H1 (cell line): ENCODE measurements around the gene TMEM273. TPM values are rescaled to one million over a fixed set of nuclear protein-coding genes. Genes with fewer than 3 reads are reported as not detected.

Experiments
- CTCF ChIA-PET: fragments of 300-600 bp; sonication (Branson Sonifier 250); formaldehyde crosslinking; loops from one replicate; lab custom pipeline; 2021; ENCODE audit not compliant: partially characterized antibody; lab: Charles Lee
- POLR2A ChIA-PET: fragments of 300-600 bp; sonication (Branson Sonifier 250); formaldehyde crosslinking; loops from one replicate; lab custom pipeline; 2021; ENCODE audit warnings: inconsistent platforms; ENCODE audit not compliant: partially characterized antibody; lab: Charles Lee
- DNase-seq, 2 experiments: peaks; one replicate each; pipeline versions ENCODE4 v3.0.0 to v3.0.0-alpha.2; 2010 to 2022; ENCODE audit warnings: low spot score in 2 of 2, low read depth in 1 of 2, mixed read lengths in 1 of 2
- FAIRE-seq: peaks from 2 replicates; lab custom pipeline; 2011; peaks lifted over from hg19 to GRCh38; lab: Jason Lieb, UNC
- H2AFZ ChIP-seq: 2 replicates; pipeline ENCODE4 v1.8.1; 2012; ENCODE audit warnings: low read length, inconsistent platforms
- H2AK5ac ChIP-seq: 2 replicates; pipeline ENCODE4 v1.6.1; 2013; ENCODE audit warnings: low read depth, low read length
- H2BK120ac ChIP-seq: replicated peaks from 2 replicates; pipeline ENCODE3; 2013; ENCODE audit warnings: low read depth, low read length, inconsistent platforms
- H2BK12ac ChIP-seq: 2 replicates; pipeline ENCODE4 v1.6.1; 2013; ENCODE audit warnings: low read depth, low read length
- H2BK15ac ChIP-seq: 2 replicates; pipeline ENCODE4 v1.6.1; 2013; ENCODE audit warnings: low read length
- H2BK20ac ChIP-seq: 2 replicates; pipeline ENCODE4 v1.6.1; 2013; ENCODE audit warnings: low read length
- H2BK5ac ChIP-seq: 2 replicates; pipeline ENCODE4 v1.6.1; 2013; ENCODE audit warnings: low read depth, low read length
- H3K14ac ChIP-seq: 2 replicates; pipeline ENCODE4 v1.6.1; 2013; ENCODE audit warnings: inconsistent platforms; ENCODE audit not compliant: insufficient read length
- H3K18ac ChIP-seq: 2 replicates; pipeline ENCODE4 v1.6.1; 2013; ENCODE audit warnings: low read length; ENCODE audit errors: extremely low read depth
- H3K23ac ChIP-seq: 2 replicates; pipeline ENCODE4 v1.6.1; 2013; ENCODE audit warnings: inconsistent platforms; ENCODE audit not compliant: insufficient read length
- H3K23me2 ChIP-seq: 2 replicates; pipeline ENCODE4 v1.6.1; 2013; ENCODE audit warnings: low read depth, low read length
- H3K27ac ChIP-seq: 2 replicates; pipeline ENCODE4 v1.6.1; 2011; ENCODE audit warnings: low read depth, low read length, inconsistent platforms
- H3K27me3 ChIP-seq, 4 experiments: replicated peaks in 1 of 4; 1 replicate in 1 of 4; 2 replicates in 3 of 4; pipeline versions ENCODE4 v1.6.1 to v1.8.1; 2011 to 2013; ENCODE audit warnings: low read length in 3 of 4, mild to moderate bottlenecking in 3 of 4, inconsistent platforms in 2 of 4, mixed read lengths in 2 of 4, moderate library complexity in 1 of 4; ENCODE audit not compliant: control insufficient read depth in 3 of 4, insufficient read depth in 3 of 4; ENCODE audit errors: extremely low read depth in 1 of 4
- H3K36me3 ChIP-seq, 4 experiments: 2 replicates each; pipeline versions ENCODE4 v1.6.1 to v1.8.1; 2011 to 2013; ENCODE audit warnings: mild to moderate bottlenecking in 4 of 4, low read length in 3 of 4, moderate library complexity in 2 of 4, control low read depth in 1 of 4, inconsistent platforms in 1 of 4; ENCODE audit not compliant: insufficient read depth in 4 of 4, control insufficient read depth in 2 of 4
- H3K4ac ChIP-seq: replicated peaks from 2 replicates; pipeline ENCODE3; 2013; ENCODE audit warnings: low read length, low read depth, mixed read lengths, inconsistent platforms; ENCODE audit not compliant: insufficient read length
- H3K4me1 ChIP-seq, 4 experiments: replicated peaks in 1 of 4; 1 replicate in 1 of 4; 2 replicates in 3 of 4; pipeline versions ENCODE4 v1.6.1 to v1.8.1; 2011 to 2013; ENCODE audit warnings: low read length in 3 of 4, inconsistent platforms in 2 of 4, mixed read lengths in 1 of 4; ENCODE audit not compliant: insufficient read depth in 4 of 4, control insufficient read depth in 3 of 4
- H3K4me2 ChIP-seq, 2 experiments: 2 replicates each; pipeline versions ENCODE4 v1.6.1 to v1.8.1; 2011 to 2013; ENCODE audit warnings: low read depth in 2 of 2, low read length in 2 of 2, control low read depth in 1 of 2, inconsistent platforms in 1 of 2, mild to moderate bottlenecking in 1 of 2; ENCODE audit not compliant: insufficient read depth in 1 of 2
- H3K4me3 ChIP-seq, 4 experiments: fragments of 200-600, 300-600 bp in 1 of 4; sonication (generic), shearing (Covaris generic), sonication (Bioruptor Twin) in 1 of 4; 2 replicates each; pipeline versions ENCODE4 v1.5.1 to v1.8.1; 2011 to 2016; ENCODE audit warnings: low read length in 4 of 4, low read depth in 3 of 4, control low read depth in 2 of 4, inconsistent platforms in 2 of 4, mild to moderate bottlenecking in 2 of 4, mixed read lengths in 1 of 4, moderate library complexity in 1 of 4; ENCODE audit not compliant: insufficient read depth in 2 of 4; ENCODE audit errors: extremely low read depth in 1 of 4
- H3K56ac ChIP-seq: replicated peaks from 2 replicates; pipeline ENCODE3; 2013; ENCODE audit warnings: low read depth, mild to moderate bottlenecking, mixed read lengths, low read length, inconsistent platforms; ENCODE audit not compliant: insufficient read length
- H3K79me1 ChIP-seq: 2 replicates; pipeline ENCODE4 v1.6.1; 2013; ENCODE audit warnings: low read depth, low read length, control low read depth
- H3K79me2 ChIP-seq, 2 experiments: 2 replicates each; pipeline versions ENCODE4 v1.6.1 to v1.8.1; 2012 to 2013; ENCODE audit warnings: low read length in 2 of 2, mild to moderate bottlenecking in 2 of 2, inconsistent platforms in 1 of 2; ENCODE audit not compliant: insufficient read depth in 2 of 2, control insufficient read depth in 1 of 2
- H3K9ac ChIP-seq, 4 experiments: replicated peaks in 1 of 4; 1 replicate in 1 of 4; 2 replicates in 3 of 4; pipeline versions ENCODE4 v1.6.1 to v1.8.1; 2011 to 2013; ENCODE audit warnings: low read depth in 3 of 4, low read length in 3 of 4, control low read depth in 2 of 4, mild to moderate bottlenecking in 2 of 4, moderate library complexity in 2 of 4, inconsistent platforms in 1 of 4; ENCODE audit errors: extremely low read depth in 1 of 4
- H3K9me3 ChIP-seq, 2 experiments: 2 replicates each; pipeline versions ENCODE4 v1.6.1 to v1.8.1; 2012 to 2013; ENCODE audit warnings: mild to moderate bottlenecking in 2 of 2, moderate library complexity in 2 of 2, control low read depth in 1 of 2, inconsistent platforms in 1 of 2, low read depth in 1 of 2, low read length in 1 of 2, mixed read lengths in 1 of 2; ENCODE audit not compliant: insufficient read depth in 2 of 2
- H4K20me1 ChIP-seq, 2 experiments: replicated peaks in 1 of 2; 2 replicates each; pipeline versions ENCODE3 to v1.8.1; 2011 to 2013; ENCODE audit warnings: inconsistent platforms in 2 of 2, low read length in 2 of 2, mild to moderate bottlenecking in 1 of 2; ENCODE audit not compliant: insufficient read depth in 2 of 2, control insufficient read depth in 1 of 2
- H4K5ac ChIP-seq: 2 replicates; pipeline ENCODE4 v1.6.1; 2013; ENCODE audit warnings: low read length, low read depth, mixed read lengths, inconsistent platforms; ENCODE audit not compliant: insufficient read length
- H4K8ac ChIP-seq: 2 replicates; pipeline ENCODE4 v1.8.0; 2013; ENCODE audit warnings: mild to moderate bottlenecking, moderate library complexity, low read length, inconsistent platforms; ENCODE audit not compliant: insufficient read depth; ENCODE audit errors: extremely low read depth
- H4K91ac ChIP-seq: replicated peaks from 2 replicates; pipeline ENCODE3; 2013; ENCODE audit warnings: low read length, mixed read lengths, inconsistent platforms; ENCODE audit not compliant: insufficient read length
- BACH1 ChIP-seq: IDR thresholded peaks from 2 replicates; pipeline ENCODE4 v1.6.1; 2012; ENCODE audit warnings: low read length, improper control_type of control experiment
- CBX8 ChIP-seq: fragments of 300-800, 300-1000 bp; sonication (generic); IDR thresholded peaks from 2 replicates; pipeline ENCODE4 v1.7.1; 2016; ENCODE audit warnings: low read depth, low read length, borderline replicate concordance
- JUN ChIP-seq: IDR thresholded peaks from 2 replicates; pipeline ENCODE4 v1.6.1; 2011; ENCODE audit warnings: low read depth, mild to moderate bottlenecking, improper control_type of control experiment, low read length
- RAD21 ChIP-seq, 2 experiments: IDR thresholded peaks in 1 of 2; conservative IDR thresholded peaks in 1 of 2; 2 replicates each; pipeline ENCODE4 v1.6.1; 2011; ENCODE audit warnings: low read depth in 2 of 2, low read length in 2 of 2, improper control_type of control experiment in 1 of 2, inconsistent platforms in 1 of 2, mild to moderate bottlenecking in 1 of 2, moderate library complexity in 1 of 2
- RBBP5 ChIP-seq: IDR thresholded peaks from 2 replicates; pipeline ENCODE4 v1.7.1; 2012; ENCODE audit warnings: low read depth, mild to moderate bottlenecking, inconsistent platforms, low read length, moderate library complexity, borderline replicate concordance
- RNF2 ChIP-seq: fragments of 200-900, 300-1000 bp; sonication (generic); IDR thresholded peaks from 2 replicates; pipeline ENCODE4 v1.7.1; 2016; ENCODE audit warnings: borderline replicate concordance, low read depth, mild to moderate bottlenecking, antibody characterized with exemption, low read length; ENCODE audit not compliant: poor library complexity, severe bottlenecking; ENCODE audit errors: missing control alignments
- SAP30 ChIP-seq: fragments of 300-600 bp; sonication (generic); IDR thresholded peaks from 2 replicates; pipeline ENCODE4 v1.7.1; 2012; ENCODE audit warnings: low read length, moderate library complexity, mild to moderate bottlenecking, inconsistent platforms; ENCODE audit not compliant: insufficient read depth, insufficient replicate concordance
- YY1 ChIP-seq: IDR thresholded peaks from 2 replicates; pipeline ENCODE4 v1.6.1; 2011; ENCODE audit warnings: low read depth, mild to moderate bottlenecking, low read length
- WGBS, 2 experiments: shearing (Covaris generic) in 1 of 2; methylation state at CpG; one replicate each; pipeline versions ENCODE4 v1.1.6 to v1.1.7; 2013 to 2015; ENCODE audit warnings: low lambda C conversion rate in 2 of 2, mixed read lengths in 2 of 2, inconsistent platforms in 1 of 2, low coverage in 1 of 2, missing lambda C conversion rate in 1 of 2; ENCODE audit not compliant: insufficient replicate concordance in 2 of 2, insufficient coverage in 1 of 2, insufficient read length in 1 of 2; ENCODE audit errors: extremely low coverage in 1 of 2, missing lambda C conversion rate in 1 of 2; 5-methylcytosine and 5-hydroxymethylcytosine counted together
- polyA plus RNA-seq, 7 experiments: library from polyadenylated mRNA; depleted of rRNA in 3 of 7; stranded (reverse) in 5 of 7; unstranded in 2 of 7; fragments of >200 nt in 5 of 7; fragments of 200-250 nt in 2 of 7; gene quantifications; 1 replicate in 5 of 7; 2 replicates in 1 of 7; 4 replicates in 1 of 7; pipeline versions ENCODE4 v1.2.1 to v1.2.3, GENCODE V29; 2011 to 2013; ENCODE audit warnings: missing spikeins in 2 of 7, mixed read lengths in 2 of 7
- total RNA-seq: library from RNA; stranded (reverse); fragmentation: NEBNext Ultra II Directional; extraction: Animal tissue kit (Norgen Biotek cat#: 25700); gene quantifications from 2 replicates; pipeline ENCODE4 v1.2.1, GENCODE V29; 2021

TMEM273 gene
- total and polyA plus RNA-seq, 2 of the 8 experiments (the other 6 are each of a cell fraction or from before 2014, with no cell fraction given): not detected

DNA sequence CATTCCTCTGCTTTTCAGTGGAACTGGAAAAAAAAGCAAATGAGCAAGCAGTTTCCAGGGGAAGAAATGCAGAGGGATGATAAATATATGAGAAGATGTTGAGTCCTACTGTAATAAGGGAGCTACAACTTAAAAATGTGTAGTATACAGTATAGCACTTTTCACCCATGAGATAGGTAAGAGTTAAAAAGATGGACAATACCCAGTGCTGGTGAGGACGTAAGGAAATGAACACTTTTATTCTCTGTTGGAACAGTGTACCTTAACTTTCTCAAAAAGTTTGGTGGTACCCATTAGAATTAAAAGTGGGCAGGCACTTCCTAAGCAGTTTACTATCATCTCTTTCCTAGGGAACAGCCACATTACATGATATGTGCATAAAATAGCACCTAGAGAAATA is 51.7 kb downstream of the TMEM273 start:
- no peaks in the 10 kb centered on the region for H4K20me1 ChIP-seq
- no peak overlapping the region for H3K18ac ChIP-seq
- no peak overlapping the region for H2AK5ac ChIP-seq
- no peak overlapping the region for H4K8ac ChIP-seq
- no peak overlapping the region for H3K14ac ChIP-seq
- H4K5ac ChIP-seq: no peak overlapping the region
- H3K36me3 ChIP-seq: no peaks in the 10 kb centered on the region
- no peak overlapping the region for H3K56ac ChIP-seq
- no peaks in the 10 kb centered on the region; a peak in 1 of 7 replicates for H3K4me1 ChIP-seq
- no peak overlapping the region for H2BK15ac ChIP-seq
- POLR2A ChIA-PET: no interaction called here
- no peak overlapping the region for H3K4me3 ChIP-seq
- H3K9ac ChIP-seq: no peak overlapping the region
- H3K4ac ChIP-seq: no peak overlapping the region
- no peak overlapping the region for H3K4me2 ChIP-seq
- H3K9me3 ChIP-seq: no peaks in the 10 kb centered on the region
- CTCF ChIA-PET: no interaction called here
- 83% methylated on average over 1 of the region's 1 CpG; no CpG with 5 or more reads in 1 of the 2 experiments for WGBS, 2 experiments
- no peak overlapping the region for H2BK20ac ChIP-seq
- FAIRE-seq (no peak), DNase-seq (no peak)
- no peak overlapping the region for H2BK120ac ChIP-seq
- no peak overlapping the region for H2AFZ ChIP-seq
- no peak overlapping the region for H2BK5ac ChIP-seq
- no peak overlapping the region for H4K91ac ChIP-seq
- no peaks in the 10 kb centered on the region for H3K79me2 ChIP-seq
- no peaks in the 10 kb centered on the region for H3K79me1 ChIP-seq
- no peak overlapping the region for H3K23ac ChIP-seq
- H3K27me3 ChIP-seq: no peaks in the 10 kb centered on the region
- H3K23me2 ChIP-seq: no peaks in the 10 kb centered on the region
- H3K27ac ChIP-seq: no peak overlapping the region
- no peak overlapping the region for H2BK12ac ChIP-seq
- TF ChIP-seq RBBP5 (no peak), RAD21 (IDR thresholded peaks at IDR 0.05 in 1 of 2, conservative IDR thresholded peaks at IDR 0.05 in 1 of 2; ENCODE audit: low read depth in 2 of 2, low read length in 2 of 2) (no peak), YY1 (no peak), JUN (no peak), CBX8 (no peak), BACH1 (no peak), RNF2 (no peak), SAP30 (no peak)
